ENCODE measurements around the gene ATP8B1.

Gene ATP8B1

GRCh38 chr18:57618910-57619309 is 184.2 kb downstream of the ATP8B1 start:
- no peak for DNase-seq (ENCODE audit: low read depth)

GRCh38 chr18:57603871-57604270 is 199.2 kb downstream of the ATP8B1 start:
- no peak for DNase-seq (ENCODE audit: low read depth)

Measured in stimulated activated CD8-positive, alpha-beta memory T cell treated with anti-CD3 and anti-CD28 coated beads, Interleukin-7, amount 100 ng/mL, for 24 hours (primary cell).